Activated B cell treated with CpG ODN at 0.5 μM for 24 hours (primary cell): Measurements from ENCODE around the gene DDX10. TPM values are rescaled to one million over a fixed set of nuclear protein-coding genes. Genes with fewer than 3 reads are reported as not detected.

Source experiments
- ATAC-seq: fragments of 200-7000 bp; cut with Tn5 transposase; one replicate; pipeline ENCODE4 v1.10.0; 2021; ENCODE audit warnings: low read depth, mild to moderate bottlenecking, moderate library complexity
- CTCF ChIA-PET: fragments of 350-600 bp; sonication (Branson Sonifier 250); formaldehyde crosslinking; loops from one replicate; lab custom pipeline; 2021; ENCODE audit warnings: antibody characterized with exemption; lab: Charles Lee
- POLR2A ChIA-PET: fragments of 350-600 bp; sonication (Branson Sonifier 250); formaldehyde crosslinking; loops from one replicate; lab custom pipeline; 2021; ENCODE audit warnings: antibody characterized with exemption; lab: Charles Lee
- DNase-seq: peaks from one replicate; pipeline ENCODE4 v3.0.0; 2022
- H3K27ac Mint-ChIP-seq: one replicate; pipeline ENCODE4 v1.8.0; 2020; ENCODE audit warnings: mixed read lengths
- H3K27me3 Mint-ChIP-seq: one replicate; pipeline ENCODE4 v1.8.0; 2021; ENCODE audit warnings: mixed read lengths
- H3K36me3 Mint-ChIP-seq: one replicate; pipeline ENCODE4 v1.8.0; 2021; ENCODE audit warnings: low read depth, mixed read lengths
- H3K4me1 Mint-ChIP-seq: one replicate; pipeline ENCODE4 v1.8.0; 2021; ENCODE audit warnings: mixed read lengths
- H3K4me3 Mint-ChIP-seq: one replicate; pipeline ENCODE4 v1.8.0; 2020; ENCODE audit warnings: mild to moderate bottlenecking, mixed read lengths
- H3K9me3 Mint-ChIP-seq: one replicate; pipeline ENCODE4 v1.8.0; 2020; ENCODE audit warnings: mixed read lengths
- CTCF ChIP-seq: fragments of 200-600 bp; IDR thresholded peaks from one replicate; pipeline ENCODE4 v1.8.0; 2022; ENCODE audit warnings: antibody characterized with exemption, mild to moderate bottlenecking
- intact Hi-C: fragments of 100-400 bp; cut with micrococcal nuclease; formaldehyde crosslinking; loops from one replicate; pipeline ENCODE4 v1.15.1; 2024
- total RNA-seq: library from RNA; stranded (reverse); gene quantifications from 2 replicates; pipeline ENCODE4 v1.2.3, GENCODE V29; 2022

Gene DDX10
- total RNA-seq, 1 donor from 2014 or later: 43.3 TPM

DNA sequence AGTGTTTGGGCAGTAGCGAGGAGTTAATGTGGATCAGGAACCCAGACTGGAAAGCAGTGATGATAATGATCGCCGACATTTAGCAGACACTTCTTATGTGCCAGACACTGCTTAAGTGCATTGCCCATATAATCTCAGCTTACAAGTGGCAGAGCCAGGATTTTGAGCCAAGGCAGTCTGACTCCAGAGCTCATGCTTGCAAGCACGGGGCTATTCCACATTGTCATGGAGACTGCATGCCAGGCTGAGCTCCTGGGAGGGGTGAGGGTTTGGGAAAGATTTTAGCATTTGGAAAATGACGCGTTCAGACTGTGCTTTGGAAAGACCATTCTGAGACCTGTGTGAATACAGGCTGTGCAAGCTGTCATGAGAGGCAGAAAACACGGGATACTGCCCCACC is 302.7 kb downstream of the DDX10 start:
- ATAC-seq (no peak), DNase-seq (no peak)
- intact Hi-C loops: no loop called here
- CTCF ChIA-PET: no interaction called here
- Mint-ChIP-seq H3K9me3 (no peaks in the 10 kb centered on the region), H3K4me1 (no peaks in the 10 kb centered on the region), H3K36me3 (no peaks in the 10 kb centered on the region), H3K27ac (no peak overlapping the region), H3K27me3 (peaks cover 2% of the 10 kb centered on the region), H3K4me3 (no peak overlapping the region)
- POLR2A ChIA-PET: no interaction called here
- no peak for TF ChIP-seq CTCF

- Mint-ChIP-seq H3K9me3 (no peaks in the 10 kb centered on the region), H3K4me1 (no peaks in the 10 kb centered on the region), H3K27me3 (no peaks in the 10 kb centered on the region), H3K4me3 (no peak overlapping the region), H3K27ac (no peak overlapping the region), H3K36me3 (no peaks in the 10 kb centered on the region)
- no peak for TF ChIP-seq CTCF
- intact Hi-C loops: no loop called here
- no peak for ATAC-seq
- no peak for DNase-seq
- CTCF ChIA-PET: no interaction called here
- POLR2A ChIA-PET: no interaction called here
These were observed 305.5 kb downstream of the DDX10 start for GRCh38 chr11:108970221-108970991.

DNA sequence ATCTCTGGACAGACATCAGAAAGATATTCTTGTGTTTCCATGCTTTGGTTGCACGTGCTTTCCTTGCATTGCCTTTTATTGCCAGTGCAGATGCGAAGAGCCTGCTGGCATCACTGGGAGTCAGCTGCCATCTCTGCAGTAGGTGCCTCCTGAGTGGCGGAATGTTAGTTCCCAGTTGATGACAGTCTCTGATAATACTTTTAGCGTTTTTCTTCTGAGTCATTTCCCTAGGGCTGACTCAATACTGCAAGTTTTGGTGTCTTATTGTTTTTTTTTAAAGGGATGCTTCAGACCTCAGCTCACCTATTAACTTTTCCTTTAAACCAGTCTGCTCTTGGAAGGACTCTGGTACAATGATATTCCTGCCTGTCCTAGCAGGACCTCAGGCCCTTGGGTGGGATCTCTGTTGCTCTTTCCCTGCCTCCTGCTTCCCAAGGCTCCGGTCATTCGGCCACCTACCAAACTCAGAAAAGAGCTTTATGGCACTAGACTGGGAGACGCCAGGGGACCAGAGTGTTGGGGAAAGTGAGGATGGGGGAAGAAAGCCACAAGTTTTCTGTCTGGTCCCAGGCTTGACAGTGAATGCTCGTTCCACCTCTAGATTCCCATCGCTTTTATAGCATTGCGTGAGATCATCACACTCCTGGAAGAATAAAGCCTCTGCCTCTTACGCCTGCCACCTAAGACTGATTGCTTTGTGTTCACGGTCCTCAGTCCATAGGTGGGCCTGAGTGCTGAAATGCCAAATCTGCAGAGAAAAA is 308.7 kb downstream of the DDX10 start:
- H3K4me3 Mint-ChIP-seq: no peak overlapping the region
- ATAC-seq (no peak), DNase-seq (no peak)
- TF ChIP-seq CTCF: no peak
- ChIA-PET CTCF (no interaction called here), POLR2A (interaction anchor here (0.7 kb wide), 1 partner anchor 64 kb away, joined by 3 read pairs; no protein-coding TSS in a partner anchor)
- H3K4me1 Mint-ChIP-seq: no peaks in the 10 kb centered on the region
- no peaks in the 10 kb centered on the region for H3K9me3 Mint-ChIP-seq
- H3K36me3 Mint-ChIP-seq: no peaks in the 10 kb centered on the region
- H3K27ac Mint-ChIP-seq: no peak overlapping the region
- H3K27me3 Mint-ChIP-seq: no peaks in the 10 kb centered on the region
- intact Hi-C loops: no loop called here

- Mint-ChIP-seq H3K27ac (no peak overlapping the region), H3K4me1 (no peaks in the 10 kb centered on the region), H3K4me3 (no peak overlapping the region), H3K27me3 (peaks cover 2% of the 10 kb centered on the region), H3K9me3 (no peaks in the 10 kb centered on the region), H3K36me3 (no peaks in the 10 kb centered on the region)
- ChIA-PET CTCF (no interaction called here), POLR2A (no interaction called here)
- no peak for TF ChIP-seq CTCF
- DNase-seq: no peak
- intact Hi-C loops: no loop called here
- ATAC-seq: no peak
These were observed 310.2 kb downstream of the DDX10 start for GRCh38 chr11:108975026-108975425.

DNA sequence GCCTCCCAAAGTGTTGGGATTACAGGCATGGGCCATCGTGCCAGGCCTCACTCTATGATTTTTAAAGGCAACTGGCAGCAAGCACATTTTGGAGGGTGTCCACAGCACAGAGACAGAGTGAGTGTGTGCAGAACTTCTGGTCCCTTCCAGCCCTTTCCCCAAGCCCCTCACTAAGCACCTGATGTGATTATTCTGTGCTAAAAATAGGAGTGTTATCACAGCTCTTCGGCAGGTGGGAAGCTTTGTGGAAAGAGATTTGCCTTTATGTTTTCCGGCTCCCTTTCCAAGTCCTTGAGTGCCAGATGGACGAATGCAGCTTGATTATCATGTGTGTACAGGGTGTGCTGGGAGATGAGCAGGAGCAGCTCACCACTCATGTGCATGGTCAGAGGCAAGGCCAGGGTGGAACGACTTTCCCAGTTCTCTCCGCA is 310.8 kb downstream of the DDX10 start:
- Mint-ChIP-seq H3K9me3 (no peaks in the 10 kb centered on the region), H3K36me3 (no peaks in the 10 kb centered on the region), H3K27ac (no peak overlapping the region), H3K4me3 (no peak overlapping the region), H3K4me1 (no peaks in the 10 kb centered on the region), H3K27me3 (peaks cover 2% of the 10 kb centered on the region)
- no peak for DNase-seq
- ChIA-PET CTCF (no interaction called here), POLR2A (no interaction called here)
- intact Hi-C loops: no loop called here
- ATAC-seq: no peak
- no peak for TF ChIP-seq CTCF
